ENCODE data around the gene FEZ2. TPM values are rescaled to one million over a fixed set of nuclear protein-coding genes. Genes with fewer than 3 reads are reported as not detected.

The FEZ2 gene
- total RNA-seq, 2 donors from 2014 or later, result 11.4 to 15.5 TPM

Other genes with a start within 250 kb of the FEZ2 start
- gene CRIM1, start 242.4 kb downstream of the FEZ2 start, total RNA-seq, result 1 to 10 TPM; 2.2 to 2.3 TPM
- gene VIT, start 98.5 kb upstream of the FEZ2 start, total RNA-seq, result not detected